GM21447 (cell line): Measurements from ENCODE around the gene FAU.

ENCODE experiments used
- ATAC-seq: cut with Tn5 transposase; IDR thresholded peaks from one replicate; pipeline ENCODE4 v1.9.1; 2021; ENCODE audit not compliant: unreplicated experiment

The FAU gene

DNA sequence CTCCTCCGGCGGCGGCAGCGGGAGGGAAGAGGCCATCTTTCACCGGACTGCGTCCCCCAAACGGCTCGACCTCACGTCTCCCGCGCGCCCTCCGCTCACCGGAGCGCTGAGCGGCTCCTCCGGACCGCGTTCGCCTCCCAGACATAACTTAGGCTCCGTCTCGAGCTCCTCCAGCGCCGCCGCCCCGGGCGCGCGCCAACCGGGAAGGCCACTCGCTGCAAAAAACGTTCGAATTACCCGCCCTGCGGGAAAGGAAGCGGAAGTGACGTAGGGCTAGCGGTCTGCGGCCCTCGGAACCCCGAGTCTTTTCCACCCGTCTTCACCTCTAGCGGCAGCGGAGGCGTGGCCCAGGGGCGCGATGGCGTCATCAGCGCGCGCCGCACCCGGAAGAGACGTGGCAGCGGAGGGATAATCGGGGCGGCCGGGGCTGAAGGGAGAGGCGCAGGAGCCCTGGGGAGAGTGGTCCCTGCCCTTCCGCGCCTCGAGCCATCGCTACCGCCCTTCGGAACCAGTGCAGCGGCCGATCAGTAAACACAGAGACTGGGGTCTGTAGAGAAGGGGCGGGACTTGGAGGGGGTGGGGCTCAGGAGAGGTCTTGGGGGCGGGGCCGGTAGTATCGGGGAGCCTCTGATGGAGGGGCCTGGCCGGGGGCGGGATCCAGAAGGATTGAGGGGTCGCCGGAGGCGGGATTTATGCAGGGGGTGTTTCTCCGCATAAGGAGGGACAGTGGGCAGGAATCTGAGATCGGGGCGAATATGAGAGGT is 37.9 kb downstream of the FAU start, which contains the start of the genes CDCA5 and ZFPL1:
CDCA5 (minus strand) TSS at position 207 of the 764 bp plus-strand sequence; CDS start at position 145, 62 bp downstream.
ZFPL1 (plus strand) TSS at position 389 of the 764 bp plus-strand sequence. CDS start 477 bp downstream, outside the sequence.
- ATAC-seq = peak; percentile 86

DNA sequence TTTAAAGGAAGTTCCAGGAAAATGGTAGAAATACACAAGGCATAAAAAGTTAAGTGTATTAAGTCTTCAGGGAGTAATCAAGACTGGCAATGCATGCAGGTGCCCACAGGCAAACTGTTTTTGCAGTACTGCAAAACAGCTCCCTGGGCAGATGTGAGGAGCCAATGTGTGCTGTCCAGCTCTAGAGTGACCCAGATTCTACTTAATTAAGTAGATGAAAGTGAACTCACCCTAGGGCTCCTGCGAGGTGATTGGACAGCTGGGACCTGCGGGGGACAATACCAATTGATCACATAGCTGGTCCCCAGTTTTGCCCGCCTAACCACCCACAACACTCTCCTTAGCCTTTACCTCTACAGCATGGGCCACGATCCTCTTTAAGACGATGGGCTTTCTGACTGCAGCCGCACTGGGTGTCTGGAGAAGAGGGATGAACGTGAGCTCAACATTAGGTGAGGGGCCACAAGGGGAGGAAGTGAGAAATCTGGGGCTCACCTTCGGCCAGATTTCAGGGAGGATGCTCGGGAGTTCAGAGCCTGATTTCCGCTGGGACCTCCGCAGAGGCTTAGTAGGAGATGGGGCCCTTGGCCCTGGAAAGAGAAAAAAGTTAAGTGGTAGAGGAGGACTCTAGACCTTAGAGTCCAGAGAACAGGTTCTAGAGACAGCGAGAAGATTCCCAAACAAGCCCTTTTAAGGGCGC is 38.6 kb downstream of the FAU start:
- peak; percentile 15 for ATAC-seq

DNA sequence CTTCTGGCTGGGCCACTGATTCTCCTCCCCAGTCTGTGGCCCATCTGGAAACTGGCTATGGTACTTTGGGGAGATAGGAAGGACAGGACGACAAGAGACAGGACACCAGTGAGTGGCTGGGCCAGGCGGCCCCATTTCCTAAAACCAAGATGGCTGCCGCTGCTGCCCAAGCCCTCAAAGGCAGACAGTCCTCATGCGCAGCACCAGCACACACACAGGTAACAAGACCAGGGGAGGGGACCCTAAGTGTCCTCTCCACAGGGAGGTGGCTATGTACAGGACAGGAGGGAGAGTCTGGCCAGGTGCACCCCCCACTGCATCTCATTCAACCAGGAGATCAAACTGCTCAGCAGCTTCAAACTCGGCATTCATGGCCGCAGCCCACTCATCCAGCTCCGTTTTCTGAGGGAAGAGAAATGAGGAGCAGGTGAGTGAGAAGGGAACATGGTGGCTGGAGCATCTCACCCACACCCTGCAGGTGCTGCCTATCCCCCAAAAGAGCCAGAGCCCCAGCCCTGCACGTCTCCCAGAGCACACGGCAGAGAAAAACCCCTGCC is 43.1 kb downstream of the FAU start:
- no peak for ATAC-seq

DNA sequence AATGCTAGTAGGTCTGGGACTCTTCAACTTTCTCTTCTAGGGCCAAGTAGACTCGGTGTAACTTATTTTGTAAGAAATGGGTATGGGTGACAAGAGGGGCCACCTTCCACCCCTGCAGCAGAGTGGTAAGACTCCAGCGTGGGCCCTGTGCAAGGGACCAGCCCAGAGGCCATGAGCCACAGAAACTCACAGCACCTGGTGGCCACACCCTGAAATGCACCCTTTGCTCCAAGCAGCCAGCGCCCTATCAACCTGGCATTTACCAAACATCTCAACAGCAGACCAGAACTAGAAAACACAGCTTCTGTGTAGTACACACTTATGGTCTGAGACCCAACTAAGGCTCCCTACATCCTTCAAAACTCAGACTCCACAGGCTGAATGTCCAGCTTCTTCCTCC is 43.8 kb downstream of the FAU start:
- ATAC-seq = no peak

DNA sequence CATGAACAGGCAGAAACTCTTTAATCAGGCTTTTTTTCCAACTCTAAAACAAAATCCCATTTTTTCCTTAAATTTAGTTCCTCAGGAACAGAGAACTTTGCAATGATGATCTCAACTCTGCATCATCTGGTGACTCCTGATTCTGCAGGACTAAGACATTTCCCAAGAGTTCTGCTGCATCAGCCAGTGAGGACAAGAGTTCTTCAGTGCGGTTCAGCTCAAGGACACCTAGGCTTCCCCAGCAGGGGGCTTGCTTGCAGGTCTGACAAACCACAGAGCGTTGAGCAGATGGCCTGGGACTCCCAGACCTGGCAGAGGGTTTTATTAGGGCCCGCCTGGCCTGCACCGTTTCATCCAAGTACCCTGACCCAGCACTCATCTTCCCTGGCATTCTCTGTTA is 44.5 kb downstream of the FAU start:
- no peak for ATAC-seq

DNA sequence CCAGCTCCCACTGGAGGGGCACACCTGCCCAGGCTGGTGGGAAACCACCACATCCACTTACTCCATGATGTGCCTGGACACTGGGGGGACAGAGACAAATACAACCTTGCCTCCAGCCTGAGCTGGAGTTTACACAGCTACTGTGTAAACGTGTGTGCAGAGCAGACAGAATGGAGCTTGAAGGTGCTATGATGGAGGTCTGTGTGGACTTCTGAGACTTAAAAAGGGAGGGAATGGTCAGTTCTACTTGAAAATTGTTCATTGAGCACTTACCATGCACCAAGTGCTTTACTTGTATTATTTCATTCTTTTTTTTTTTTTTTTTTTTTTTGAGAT is 49.3 kb downstream of the FAU start:
- no peak for ATAC-seq

DNA sequence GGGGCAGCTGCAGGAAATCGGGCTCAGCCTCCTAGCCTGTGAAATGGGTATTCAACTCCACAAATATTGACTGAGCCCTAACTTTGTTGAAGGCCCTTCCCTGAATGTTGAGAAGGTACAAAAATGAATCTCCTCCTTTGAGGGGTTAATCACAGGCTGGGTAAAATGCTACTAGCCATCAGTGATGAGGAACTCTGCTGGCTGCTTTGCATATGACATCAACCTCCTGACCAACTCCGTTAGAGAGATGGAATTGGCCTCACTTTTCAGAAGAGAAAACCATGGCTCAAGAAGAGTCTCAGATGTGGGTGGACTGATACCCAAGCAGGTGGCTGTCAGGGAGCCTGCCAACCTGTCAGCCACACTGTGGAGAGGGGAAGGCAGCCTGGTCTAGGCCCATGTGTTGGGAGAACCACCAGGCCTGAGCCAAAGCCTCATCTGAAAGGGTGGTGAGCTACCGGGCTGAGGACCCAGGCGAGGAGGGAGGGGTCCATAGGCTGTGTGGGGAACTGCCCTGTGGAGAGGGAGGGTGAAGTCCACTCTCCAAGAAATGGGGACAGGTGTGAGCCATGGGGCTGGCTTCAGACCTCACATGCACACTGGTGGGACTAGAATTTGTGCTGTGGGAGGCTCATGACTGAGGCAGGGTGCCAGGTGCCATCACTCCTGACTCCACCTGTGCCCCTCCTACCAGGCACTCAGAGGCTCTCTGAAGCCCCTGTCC is 49.9 kb downstream of the FAU start:
- ATAC-seq = no peak
